ENCODE measurements around the gene ZBTB43.
A peak's percentile ranks its signal among the peaks of the same experiment; 100 is the strongest.
"Not testable (repeated sequence)": the region's sequence is repeated elsewhere in the genome, so short reads cannot be mapped to it uniquely, and the experiment has no call there.

The ZBTB43 gene, protein sequence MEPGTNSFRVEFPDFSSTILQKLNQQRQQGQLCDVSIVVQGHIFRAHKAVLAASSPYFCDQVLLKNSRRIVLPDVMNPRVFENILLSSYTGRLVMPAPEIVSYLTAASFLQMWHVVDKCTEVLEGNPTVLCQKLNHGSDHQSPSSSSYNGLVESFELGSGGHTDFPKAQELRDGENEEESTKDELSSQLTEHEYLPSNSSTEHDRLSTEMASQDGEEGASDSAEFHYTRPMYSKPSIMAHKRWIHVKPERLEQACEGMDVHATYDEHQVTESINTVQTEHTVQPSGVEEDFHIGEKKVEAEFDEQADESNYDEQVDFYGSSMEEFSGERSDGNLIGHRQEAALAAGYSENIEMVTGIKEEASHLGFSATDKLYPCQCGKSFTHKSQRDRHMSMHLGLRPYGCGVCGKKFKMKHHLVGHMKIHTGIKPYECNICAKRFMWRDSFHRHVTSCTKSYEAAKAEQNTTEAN

DNA sequence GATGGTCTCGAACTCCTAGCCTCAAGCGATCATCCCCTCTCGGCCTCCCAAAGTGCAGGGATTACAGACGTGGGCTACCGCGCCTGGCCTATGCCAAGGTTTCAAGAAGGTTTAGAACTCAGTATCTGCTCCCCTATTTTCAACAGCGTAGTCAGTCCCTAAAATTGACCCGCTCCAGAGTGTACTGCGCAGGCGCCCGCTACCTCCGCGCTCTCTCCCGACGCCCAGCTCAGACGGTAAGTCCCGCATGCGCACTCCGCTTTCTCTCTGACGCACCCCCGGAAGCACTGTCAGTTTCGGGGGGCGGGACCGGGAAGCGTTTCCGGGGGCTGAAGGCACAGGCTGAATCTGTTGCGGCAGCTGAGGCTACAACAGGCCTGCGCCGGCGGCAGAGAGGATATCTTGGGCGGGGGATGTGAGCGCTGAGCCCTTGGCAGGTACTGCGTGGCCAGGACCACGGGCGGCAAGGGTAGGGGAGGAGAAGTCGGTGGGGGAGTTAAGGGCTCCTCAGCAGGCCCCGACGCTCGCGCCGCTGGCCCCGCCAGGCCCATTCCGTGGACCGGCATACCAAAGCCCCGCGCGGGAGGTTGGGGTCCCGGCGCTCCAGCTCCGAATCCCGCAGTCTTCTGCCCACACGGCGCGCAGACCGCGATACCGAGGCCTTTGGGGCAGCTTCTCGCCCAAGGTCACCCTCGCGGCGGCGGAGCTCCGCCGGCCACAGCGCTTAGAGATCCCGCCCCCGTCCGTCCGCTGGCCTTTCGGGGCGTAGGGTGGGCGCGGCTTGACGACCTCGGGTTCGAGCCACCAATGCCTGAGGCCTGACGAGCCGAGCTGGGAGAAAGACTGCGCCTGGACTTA, at the start of gene ZBTB43:
ZBTB43 (plus strand) TSS at position 345 of the 858 bp plus-strand sequence. CDS start 27,470 bp downstream, outside the sequence.
- peak; percentile 93 for DNase-seq (ENCODE audit: low read depth)

- DNase-seq (ENCODE audit: low read depth), result no peak
Observed at GRCh38 chr9:126755317-126755875, 49.4 kb upstream of the ZBTB43 start.

DNA sequence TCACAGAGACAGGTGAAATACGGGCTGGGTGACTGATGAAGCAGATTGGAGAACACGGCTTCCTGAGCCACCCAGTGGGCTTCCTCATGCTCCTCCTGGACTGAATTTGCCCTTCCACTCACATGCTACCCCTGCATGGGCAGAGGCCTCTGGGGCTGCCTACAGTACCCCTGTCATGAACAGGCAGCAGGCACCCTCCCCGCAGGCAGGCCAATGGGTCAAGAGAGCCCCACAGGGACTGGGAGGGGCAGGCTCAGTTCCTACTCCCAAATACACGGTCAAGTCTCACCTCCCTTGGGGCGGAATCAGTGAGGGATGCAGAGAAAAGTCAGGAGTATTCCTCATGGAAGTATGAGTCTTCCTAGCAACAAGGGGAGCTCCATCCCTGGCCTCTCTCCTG, 48.6 kb upstream of the ZBTB43 start:
- no peak for DNase-seq (ENCODE audit: low read depth)

GRCh38 chr9:126756876-126757415, 47.9 kb upstream of the ZBTB43 start:
- no peak for DNase-seq (ENCODE audit: low read depth)

GRCh38 chr9:126758916-126759585, 45.8 kb upstream of the ZBTB43 start:
- DNase-seq (ENCODE audit: low read depth), result no peak

GRCh38 chr9:126761274-126761673, 43.6 kb upstream of the ZBTB43 start:
- DNase-seq (ENCODE audit: low read depth), result no peak

DNA sequence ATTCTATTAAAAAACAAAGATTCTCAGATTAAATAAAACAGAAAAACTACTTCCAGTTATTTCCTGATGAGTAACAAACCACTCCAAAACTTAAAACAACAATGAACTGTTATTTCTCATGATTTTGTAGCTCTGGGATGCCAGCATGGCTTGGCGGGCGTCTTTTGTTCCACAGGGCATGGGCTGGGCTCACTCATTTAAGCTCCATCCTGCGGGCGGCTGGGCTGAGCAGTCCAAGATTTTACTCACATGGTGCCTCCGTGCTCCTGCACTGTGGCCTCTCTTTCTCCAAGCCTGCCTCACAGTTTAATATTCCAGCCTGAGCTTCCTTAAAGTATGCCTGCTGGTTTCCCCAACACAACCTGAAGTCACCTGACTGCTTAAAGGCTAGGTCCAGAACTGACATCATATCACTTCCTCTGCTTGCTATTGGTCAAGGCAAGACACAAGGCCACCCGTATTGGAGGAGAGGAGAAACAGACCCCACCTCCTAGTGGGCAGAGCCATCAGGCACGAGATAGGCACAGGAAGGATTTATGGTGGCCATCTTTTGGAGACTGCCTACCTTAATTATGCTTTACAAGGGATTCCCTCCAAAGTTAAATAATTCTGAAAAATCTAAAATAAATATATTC, 41.6 kb upstream of the ZBTB43 start:
- DNase-seq (ENCODE audit: low read depth), result peak; percentile 9

GRCh38 chr9:126773004-126773607, 31.7 kb upstream of the ZBTB43 start:
- no peak for DNase-seq (ENCODE audit: low read depth)

DNA sequence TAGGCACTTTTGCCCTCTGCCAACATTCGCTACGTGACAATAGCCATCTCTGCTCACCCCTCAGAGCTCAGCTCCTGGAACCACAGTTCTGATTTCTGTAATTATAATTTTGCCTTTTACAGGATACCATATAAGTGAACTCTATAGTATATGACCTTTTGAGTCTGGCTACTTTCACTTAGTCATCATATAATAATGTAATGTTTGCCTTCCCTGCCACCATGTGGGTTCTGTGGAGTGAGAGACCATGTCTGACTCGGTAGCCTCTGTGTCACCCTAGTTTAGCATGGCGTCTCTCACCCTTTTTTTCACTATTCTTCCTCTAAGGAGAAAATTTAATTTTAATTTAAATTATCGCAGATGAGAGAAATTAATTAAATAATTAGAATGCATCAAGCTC, 28.9 kb upstream of the ZBTB43 start:
- no peak for DNase-seq (ENCODE audit: low read depth)

GRCh38 chr9:126777733-126778132, 27.1 kb upstream of the ZBTB43 start:
- no peak for DNase-seq (ENCODE audit: low read depth)

GRCh38 chr9:126778141-126778540, 26.7 kb upstream of the ZBTB43 start:
- no peak for DNase-seq (ENCODE audit: low read depth)

DNA sequence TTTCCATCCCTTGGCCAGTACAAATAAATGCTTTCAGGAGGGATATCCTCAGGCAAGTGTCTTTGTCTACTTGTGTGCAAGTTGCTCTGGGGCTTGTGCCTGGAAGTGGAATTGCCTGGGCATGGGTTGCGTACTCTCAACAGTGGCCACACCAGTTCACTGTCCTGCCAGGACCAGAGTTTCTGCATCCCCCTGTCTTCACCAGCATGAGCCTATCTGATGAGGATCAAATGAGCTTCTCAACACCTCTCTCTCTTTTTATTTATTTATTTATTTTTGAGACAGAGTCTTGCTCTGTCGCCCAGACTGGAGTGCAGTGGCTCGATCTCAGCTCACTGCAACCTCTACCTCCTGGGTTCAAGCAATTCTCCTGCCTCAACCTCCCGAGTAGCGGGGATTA, 26.1 kb upstream of the ZBTB43 start:
- not testable (repeated sequence) for DNase-seq (ENCODE audit: low read depth)

DNA sequence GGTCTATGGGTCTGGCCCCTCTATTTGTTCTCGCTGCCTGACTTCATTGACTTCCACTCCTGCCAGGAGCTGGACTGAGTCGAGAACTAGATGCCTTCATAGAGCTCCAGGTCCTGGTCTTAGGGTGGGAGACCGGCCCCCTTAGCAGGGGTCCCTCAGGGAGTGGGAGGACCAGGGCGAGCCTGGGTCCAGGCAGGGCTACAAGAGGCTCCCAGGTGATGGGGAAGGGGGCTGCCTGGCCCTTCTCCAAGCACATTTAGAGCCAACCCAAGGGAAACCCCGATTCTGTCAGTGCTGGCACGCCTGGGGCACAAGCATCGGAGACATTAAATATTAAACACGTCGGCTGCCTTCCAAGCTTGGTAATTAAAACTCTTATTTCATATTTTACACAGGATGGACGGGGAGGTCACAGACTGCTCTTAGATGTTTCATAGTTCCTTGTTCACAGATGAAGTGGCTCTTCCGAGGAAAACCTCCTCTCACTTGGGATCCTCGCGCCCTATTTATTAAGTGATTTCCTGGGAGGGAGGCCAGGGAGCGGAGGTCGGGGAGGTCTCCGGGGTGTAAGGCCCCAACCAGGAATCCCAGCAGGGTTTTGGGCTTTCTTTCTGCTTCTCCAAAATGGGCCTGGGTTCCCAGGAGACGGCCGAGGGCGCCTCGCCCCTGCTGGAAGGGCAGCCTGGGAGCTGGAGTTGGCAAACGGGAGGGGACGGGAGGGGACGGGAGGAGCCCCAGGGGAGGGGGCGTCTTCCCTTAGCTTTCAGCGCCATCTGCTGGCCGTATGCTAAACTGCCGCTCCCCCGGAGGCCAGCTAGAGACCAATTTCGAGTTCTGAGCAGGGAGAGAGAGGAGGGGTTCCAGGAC, 23.4 kb upstream of the ZBTB43 start:
- peak; percentile 19 for DNase-seq (ENCODE audit: low read depth)

DNA sequence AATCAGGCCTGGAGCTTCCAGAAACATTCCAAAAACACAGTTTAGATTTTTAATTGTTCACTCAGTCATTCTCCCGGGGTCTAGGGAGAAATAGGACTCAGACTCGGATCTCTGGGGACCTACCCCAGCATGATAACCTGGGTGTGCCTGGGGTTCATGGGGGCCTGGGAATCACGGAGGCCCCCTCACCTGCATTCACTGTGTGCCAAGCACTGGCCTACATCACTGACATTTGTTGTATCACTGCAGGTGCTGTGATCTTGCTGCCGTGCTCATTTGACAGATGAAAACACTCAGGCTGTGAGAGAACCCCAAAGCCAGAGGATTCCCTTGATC, 22.8 kb upstream of the ZBTB43 start:
- DNase-seq (ENCODE audit: low read depth), result no peak

DNA sequence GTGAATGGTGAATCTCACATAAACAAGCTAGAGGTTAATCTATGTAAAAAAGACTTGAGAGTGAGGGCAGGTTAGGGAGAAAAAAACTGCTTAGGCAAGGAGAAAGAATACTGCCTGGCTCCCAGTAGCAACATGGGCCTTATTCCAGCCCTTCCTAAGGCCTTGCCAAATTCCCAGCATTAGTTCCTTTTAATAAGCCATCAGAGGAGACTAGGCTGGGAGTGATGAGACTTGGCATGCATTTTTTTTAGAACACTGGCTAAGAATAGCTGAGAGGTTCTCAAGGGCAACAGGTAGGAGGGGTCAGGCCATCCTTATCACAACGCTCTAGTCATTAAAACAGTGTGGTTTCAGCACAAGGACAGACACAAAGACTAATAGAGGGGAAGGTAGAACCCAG, 20.9 kb upstream of the ZBTB43 start:
- DNase-seq (ENCODE audit: low read depth), result no peak

GRCh38 chr9:126784401-126784800, 20.4 kb upstream of the ZBTB43 start:
- no peak for DNase-seq (ENCODE audit: low read depth)

- DNase-seq (ENCODE audit: low read depth), result not testable (repeated sequence)
Observed at GRCh38 chr9:126784841-126785240, 20.0 kb upstream of the ZBTB43 start.

GRCh38 chr9:126788046-126788445, 16.8 kb upstream of the ZBTB43 start:
- DNase-seq (ENCODE audit: low read depth), result no peak

DNA sequence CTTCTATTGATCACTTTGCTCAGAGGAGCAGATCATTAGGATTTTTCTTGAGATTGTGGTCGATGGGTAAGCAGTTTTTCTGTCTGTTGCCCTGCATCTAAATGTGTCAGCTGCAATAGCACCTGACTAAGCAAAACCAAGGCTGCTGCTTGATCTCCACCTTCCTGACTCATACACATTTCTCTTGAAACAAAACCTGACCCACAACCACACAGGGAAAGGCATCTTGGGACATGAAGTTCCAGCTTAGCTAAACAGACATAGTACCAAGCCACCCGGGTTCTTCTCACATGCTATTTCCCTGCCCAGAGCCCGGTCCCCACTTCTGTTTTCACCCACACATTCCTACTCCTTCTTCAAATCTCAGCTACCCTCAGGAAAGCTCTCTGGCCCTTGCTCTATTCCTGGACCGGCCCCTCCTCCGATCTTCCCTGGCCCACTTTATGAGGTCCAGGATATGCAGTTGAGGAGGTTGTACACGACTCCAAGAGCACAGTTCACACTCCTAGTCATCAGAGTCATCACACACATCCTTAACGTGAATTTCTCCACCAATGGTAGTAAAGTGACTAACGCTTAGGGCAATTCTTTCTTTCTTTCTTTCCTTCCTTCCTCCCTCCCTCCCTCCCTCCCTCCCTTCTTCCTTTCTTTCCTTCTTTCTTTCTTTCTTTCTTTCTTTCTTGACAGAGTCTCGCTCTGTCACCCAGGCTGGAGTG, 16.0 kb upstream of the ZBTB43 start:
- peak; percentile 43 for DNase-seq (ENCODE audit: low read depth)
